ENCODE data around the gene ZG16. TPM values are rescaled to one million over a fixed set of nuclear protein-coding genes. Genes with fewer than 3 reads are reported as not detected.
"Not testable (repeated sequence)": the region's sequence is repeated elsewhere in the genome, so short reads cannot be mapped to it uniquely, and the experiment has no call there.

Gene ZG16
- total and polyA plus RNA-seq, 2 experiments from 2014 or later, result 2.7 to 3.0 TPM

DNA sequence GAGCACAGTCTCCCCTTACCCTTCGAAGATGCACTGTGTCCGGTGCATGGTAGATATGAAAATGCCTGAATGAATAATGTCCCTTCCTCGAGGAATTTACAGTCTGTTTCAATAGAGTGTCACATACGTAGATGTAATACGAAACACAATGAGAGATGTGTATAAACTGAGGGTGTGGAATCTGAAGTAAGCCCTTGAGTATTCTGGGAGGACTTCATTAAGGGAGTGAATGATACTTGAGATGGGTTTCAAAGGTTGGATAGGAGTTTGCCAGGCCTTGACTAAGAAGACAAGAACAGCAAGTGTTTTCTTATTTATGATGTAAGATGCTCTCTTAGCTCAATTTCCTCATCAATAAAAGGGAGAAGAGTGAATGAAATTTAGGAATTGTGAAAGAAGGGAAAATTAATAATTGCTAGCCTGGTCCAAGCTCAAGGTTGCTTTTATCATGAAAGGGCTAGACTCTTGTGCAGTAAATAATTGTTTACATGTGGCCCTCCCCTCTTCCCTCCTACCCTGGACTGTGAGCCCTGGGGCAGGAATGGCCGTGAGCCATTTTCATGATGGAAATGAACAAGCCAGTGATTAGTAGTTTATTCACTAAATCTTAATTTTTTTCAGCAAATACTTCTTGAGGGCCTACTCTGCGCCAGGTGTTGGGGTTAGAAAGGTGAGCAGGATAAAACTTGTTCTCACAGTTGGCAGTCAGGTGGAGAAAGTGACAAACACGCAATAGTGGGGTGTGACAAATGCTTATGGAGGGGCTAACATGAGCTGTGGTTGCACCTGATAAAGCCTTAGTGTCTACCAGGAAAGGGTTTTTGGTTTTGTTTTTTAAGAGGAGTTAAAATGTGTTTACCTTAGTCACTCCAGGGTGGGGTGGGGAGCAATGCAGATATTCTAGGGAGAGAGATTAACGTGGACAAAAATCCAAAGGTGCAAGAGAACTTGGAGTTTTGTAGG is 14.1 kb downstream of the ZG16 start:
- TF ChIP-seq EZH2phosphoT487 (IDR thresholded peaks at IDR 0.05; ENCODE audit: low read depth, severe bottlenecking, unreplicated experiment) (no peak), EZH2 (IDR thresholded peaks at IDR 0.05; ENCODE audit: borderline replicate concordance) (no peak)
- TF ChIP-seq, protein P1, sequence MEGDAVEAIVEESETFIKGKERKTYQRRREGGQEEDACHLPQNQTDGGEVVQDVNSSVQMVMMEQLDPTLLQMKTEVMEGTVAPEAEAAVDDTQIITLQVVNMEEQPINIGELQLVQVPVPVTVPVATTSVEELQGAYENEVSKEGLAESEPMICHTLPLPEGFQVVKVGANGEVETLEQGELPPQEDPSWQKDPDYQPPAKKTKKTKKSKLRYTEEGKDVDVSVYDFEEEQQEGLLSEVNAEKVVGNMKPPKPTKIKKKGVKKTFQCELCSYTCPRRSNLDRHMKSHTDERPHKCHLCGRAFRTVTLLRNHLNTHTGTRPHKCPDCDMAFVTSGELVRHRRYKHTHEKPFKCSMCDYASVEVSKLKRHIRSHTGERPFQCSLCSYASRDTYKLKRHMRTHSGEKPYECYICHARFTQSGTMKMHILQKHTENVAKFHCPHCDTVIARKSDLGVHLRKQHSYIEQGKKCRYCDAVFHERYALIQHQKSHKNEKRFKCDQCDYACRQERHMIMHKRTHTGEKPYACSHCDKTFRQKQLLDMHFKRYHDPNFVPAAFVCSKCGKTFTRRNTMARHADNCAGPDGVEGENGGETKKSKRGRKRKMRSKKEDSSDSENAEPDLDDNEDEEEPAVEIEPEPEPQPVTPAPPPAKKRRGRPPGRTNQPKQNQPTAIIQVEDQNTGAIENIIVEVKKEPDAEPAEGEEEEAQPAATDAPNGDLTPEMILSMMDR (IDR thresholded peaks at IDR 0.05; ENCODE audit: poor library complexity), result no peak
- H3K79me2 ChIP-seq, result peaks cover 56% of the 10 kb centered on the region
- H3K27me3 ChIP-seq, result no peaks in the 10 kb centered on the region
- peaks cover 2% of the 10 kb centered on the region for H4K20me1 ChIP-seq (ENCODE audit: insufficient read depth, poor library complexity, severe bottlenecking)
- WGBS (ENCODE audit: low lambda C conversion rate, missing lambda C conversion rate), result 66% methylated on average over 9 of the region's 9 CpGs
- H3K4me1 ChIP-seq (ENCODE audit: insufficient read depth), result no peaks in the 10 kb centered on the region
- no peaks in the 10 kb centered on the region for H3K9me3 ChIP-seq (ENCODE audit: low read depth)
- H3K4me3 ChIP-seq, result peak overlapping the region; percentile 71
- H3K9me2 ChIP-seq (replicated peaks; ENCODE audit: insufficient read depth), result no peaks in the 10 kb centered on the region
- H3K27ac ChIP-seq, result no peak overlapping the region
- peak overlapping the region; percentile 86 for H3K4me2 ChIP-seq
- H2AFZ ChIP-seq, result no peak overlapping the region
- no peak for DNase-seq (ENCODE audit: low spot score)
- H3K36me3 ChIP-seq (replicated peaks; ENCODE audit: insufficient read depth, low read depth), result no peaks in the 10 kb centered on the region

DNA sequence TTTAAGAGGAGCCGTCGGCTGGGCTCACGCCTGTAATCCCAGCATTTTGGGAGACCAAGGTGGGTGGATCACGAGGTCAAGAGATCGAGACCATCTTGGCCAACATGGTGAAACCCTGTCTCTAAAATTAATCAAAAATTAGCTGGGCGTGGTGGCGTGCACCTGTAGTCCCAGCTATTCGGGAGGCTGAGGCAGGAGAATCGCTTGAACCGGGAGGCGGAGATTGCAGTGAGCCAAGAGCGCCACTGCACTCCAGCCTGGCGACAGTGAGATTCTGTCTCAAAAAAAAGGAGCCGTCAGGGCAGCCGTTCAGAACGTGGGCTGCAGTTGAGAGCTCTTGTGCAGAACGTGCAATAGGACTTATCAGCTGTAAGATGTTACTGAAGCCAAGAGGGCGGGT is 15.1 kb downstream of the ZG16 start:
- not testable (repeated sequence) for H3K4me2 ChIP-seq; H2AFZ ChIP-seq; H3K36me3 ChIP-seq (replicated peaks; ENCODE audit: insufficient read depth, low read depth); H4K20me1 ChIP-seq (ENCODE audit: insufficient read depth, poor library complexity, severe bottlenecking); H3K27me3 ChIP-seq; H3K4me3 ChIP-seq; H3K9me2 ChIP-seq (replicated peaks; ENCODE audit: insufficient read depth); H3K27ac ChIP-seq; H3K4me1 ChIP-seq (ENCODE audit: insufficient read depth); DNase-seq (ENCODE audit: low spot score); H3K9me3 ChIP-seq (ENCODE audit: low read depth)
- peaks cover 56% of the 10 kb centered on the region for H3K79me2 ChIP-seq
- 93% methylated on average over 18 of the region's 18 CpGs for WGBS (ENCODE audit: low lambda C conversion rate, missing lambda C conversion rate)

DNA sequence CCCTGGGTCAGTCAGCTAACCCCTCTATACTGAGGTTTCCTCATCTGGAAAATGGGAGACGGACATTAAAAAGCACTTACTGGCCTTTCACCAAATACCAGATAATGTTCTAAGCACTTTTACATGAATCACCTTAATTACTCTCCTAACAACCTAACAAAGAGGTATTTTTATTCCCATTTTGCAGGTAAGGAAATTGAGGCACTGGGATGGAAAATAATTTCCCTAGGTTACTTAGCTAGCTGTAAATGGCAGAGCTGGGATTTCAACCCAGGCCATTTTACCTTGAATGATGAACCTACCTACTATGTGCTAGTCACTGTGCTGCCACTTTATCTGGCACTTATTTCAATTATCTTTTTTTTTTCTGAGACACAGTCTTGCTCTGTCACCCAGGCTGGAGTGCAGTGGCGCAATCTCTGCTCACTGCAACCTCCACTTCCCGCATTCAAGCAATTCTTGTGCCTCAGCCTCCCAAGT is 16.2 kb downstream of the ZG16 start:
- H3K27me3 ChIP-seq, result no peaks in the 10 kb centered on the region
- no peak for DNase-seq (ENCODE audit: low spot score)
- H3K79me2 ChIP-seq, result peaks cover 56% of the 10 kb centered on the region
- H4K20me1 ChIP-seq (ENCODE audit: insufficient read depth, poor library complexity, severe bottlenecking), result peaks cover 2% of the 10 kb centered on the region
- no peak overlapping the region for H3K27ac ChIP-seq
- no peaks in the 10 kb centered on the region for H3K4me1 ChIP-seq (ENCODE audit: insufficient read depth)
- no peaks in the 10 kb centered on the region for H3K36me3 ChIP-seq (replicated peaks; ENCODE audit: insufficient read depth, low read depth)
- H3K4me2 ChIP-seq, result no peak overlapping the region
- H3K4me3 ChIP-seq, result no peak overlapping the region
- no peaks in the 10 kb centered on the region for H3K9me3 ChIP-seq (ENCODE audit: low read depth)
- TF ChIP-seq, protein P1 (IDR thresholded peaks at IDR 0.05; ENCODE audit: poor library complexity), result no peak
- TF ChIP-seq EZH2phosphoT487 (IDR thresholded peaks at IDR 0.05; ENCODE audit: low read depth, severe bottlenecking, unreplicated experiment), result no peak
- TF ChIP-seq EZH2 (IDR thresholded peaks at IDR 0.05; ENCODE audit: borderline replicate concordance), result no peak
- H2AFZ ChIP-seq, result no peak overlapping the region
- H3K9me2 ChIP-seq (replicated peaks; ENCODE audit: insufficient read depth), result no peaks in the 10 kb centered on the region
- 97% methylated on average over 3 of the region's 3 CpGs for WGBS (ENCODE audit: low lambda C conversion rate, missing lambda C conversion rate)

DNA sequence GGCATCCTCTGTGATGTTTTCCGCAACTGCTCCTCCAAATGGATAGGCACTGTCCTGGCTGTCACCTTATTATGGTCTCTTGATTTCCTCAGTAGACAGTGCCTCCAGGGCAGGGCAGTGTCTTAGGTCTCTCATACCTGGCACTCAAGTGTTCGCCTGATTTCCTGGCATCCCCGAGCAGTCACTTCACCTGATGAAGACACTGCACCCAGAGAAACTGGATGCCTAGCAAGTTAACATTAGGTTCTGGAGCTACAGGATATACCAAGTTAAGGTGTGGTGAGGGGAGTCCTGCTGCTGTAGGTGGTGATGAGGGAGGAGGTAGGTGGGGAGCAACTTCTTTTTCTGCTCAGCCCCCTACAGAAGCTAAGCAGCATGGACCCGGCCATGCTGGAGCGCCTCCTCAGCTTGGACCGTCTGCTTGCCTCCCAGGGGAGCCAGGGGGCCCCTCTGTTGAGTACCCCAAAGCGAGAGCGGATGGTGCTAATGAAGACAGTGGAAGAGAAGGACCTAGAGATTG is 24.4 kb downstream of the ZG16 start:
- Histone ChIP-seq H2AFZ (no peak overlapping the region), H4K20me1 (ENCODE audit: insufficient read depth, poor library complexity, severe bottlenecking) (no peaks in the 10 kb centered on the region), H3K4me1 (ENCODE audit: insufficient read depth) (peaks cover 7% of the 10 kb centered on the region), H3K9me2 (replicated peaks; ENCODE audit: insufficient read depth) (no peaks in the 10 kb centered on the region), H3K9me3 (ENCODE audit: low read depth) (no peaks in the 10 kb centered on the region), H3K27ac (no peak overlapping the region), H3K27me3 (no peaks in the 10 kb centered on the region), H3K4me2 (no peak overlapping the region), H3K79me2 (peaks cover 10% of the 10 kb centered on the region), H3K4me3 (no peak overlapping the region), H3K36me3 (replicated peaks; ENCODE audit: insufficient read depth, low read depth) (no peaks in the 10 kb centered on the region)
- DNase-seq (ENCODE audit: low spot score), result no peak
- no peak for TF ChIP-seq EZH2 (IDR thresholded peaks at IDR 0.05; ENCODE audit: borderline replicate concordance)
- 96% methylated on average over 8 of the region's 8 CpGs for WGBS (ENCODE audit: low lambda C conversion rate, missing lambda C conversion rate)
